GM12878 (cell line): ENCODE measurements around the gene FUS. TPM values are rescaled to one million over a fixed set of nuclear protein-coding genes. Genes with fewer than 3 reads are reported as not detected.

Experiments used
- EZH2 ChIP-seq: IDR thresholded peaks from 2 replicates; pipeline ENCODE4 v1.6.1; 2012; ENCODE audit warnings: low read depth, mild to moderate bottlenecking, control low read depth, inconsistent platforms, low read length, borderline replicate concordance; ENCODE audit not compliant: control insufficient read depth
- FOS ChIP-seq: IDR thresholded peaks from 3 replicates; pipeline ENCODE4 v1.6.1; 2011; ENCODE audit warnings: borderline replicate concordance; ENCODE audit not compliant: insufficient read length; ENCODE audit errors: extremely low read depth
- FOXM1 ChIP-seq: IDR thresholded peaks from 2 replicates; pipeline ENCODE4 v1.6.1; 2012; ENCODE audit warnings: low read depth, mild to moderate bottlenecking, inconsistent platforms, low read length, moderate library complexity
- IKZF1 ChIP-seq: fragments of 450-650 bp; conservative IDR thresholded peaks from 2 replicates; pipeline ENCODE4 v1.6.1; 2017; ENCODE audit warnings: antibody characterized with exemption, mild to moderate bottlenecking
- LARP7 ChIP-seq: fragments of 450-650 bp; IDR thresholded peaks from 2 replicates; pipeline ENCODE4 v1.6.1; 2017; ENCODE audit warnings: mild to moderate bottlenecking
- MTA3 ChIP-seq: IDR thresholded peaks from 2 replicates; pipeline ENCODE4 v1.6.1; 2012; ENCODE audit warnings: low read length, inconsistent platforms, borderline replicate concordance
- MYB ChIP-seq: fragments of 150-350 bp; IDR thresholded peaks from 2 replicates; pipeline ENCODE4 v1.6.1; 2014; ENCODE audit warnings: mild to moderate bottlenecking, low read depth, low read length, borderline replicate concordance
- NBN ChIP-seq: fragments of 450-650 bp; IDR thresholded peaks from 2 replicates; pipeline ENCODE4 v1.6.1; 2016
- NRF1 ChIP-seq: conservative IDR thresholded peaks from 2 replicates; pipeline ENCODE4 v1.6.1; 2011; ENCODE audit warnings: mild to moderate bottlenecking, low read depth, low read length, improper control_type of control experiment
- POLR2AphosphoS5 ChIP-seq: IDR thresholded peaks from 2 replicates; pipeline ENCODE4 v1.6.1; 2011; ENCODE audit warnings: mild to moderate bottlenecking, low read length, inconsistent platforms
- RB1 ChIP-seq: fragments of 450-650 bp; formaldehyde crosslinking; IDR thresholded peaks from 2 replicates; pipeline ENCODE4 v1.6.1; 2017; ENCODE audit warnings: mild to moderate bottlenecking, borderline replicate concordance
- RELA ChIP-seq: fragments of 450-650 bp; IDR thresholded peaks from 2 replicates; pipeline ENCODE4 v1.8.0; 2014; ENCODE audit warnings: borderline replicate concordance; ENCODE audit not compliant: partially characterized antibody
- RUNX3 ChIP-seq: IDR thresholded peaks from 2 replicates; pipeline ENCODE4 v1.6.1; 2012; ENCODE audit warnings: low read length, inconsistent platforms
- SMAD1 ChIP-seq: fragments of 450-650 bp; IDR thresholded peaks from 2 replicates; pipeline ENCODE4 v1.6.1; 2018; ENCODE audit warnings: mild to moderate bottlenecking, low read depth; ENCODE audit not compliant: partially characterized antibody
- SMC3 ChIP-seq: IDR thresholded peaks from 2 replicates; pipeline ENCODE4 v1.6.1; 2011; ENCODE audit warnings: low read length, improper control_type of control experiment, borderline replicate concordance
- SP1 ChIP-seq: IDR thresholded peaks from one replicate; pipeline ENCODE4 v1.6.1; 2011; ENCODE audit warnings: low read depth, low read length
- TARDBP ChIP-seq: IDR thresholded peaks from 2 replicates; pipeline ENCODE4 v1.6.1; 2016; ENCODE audit warnings: borderline replicate concordance
- WRNIP1 ChIP-seq: IDR thresholded peaks from 2 replicates; pipeline ENCODE4 v1.6.1; 2011; ENCODE audit warnings: low read depth, low read length, improper control_type of control experiment, borderline replicate concordance
- ZNF24 ChIP-seq: fragments of 450-650 bp; IDR thresholded peaks from 2 replicates; pipeline ENCODE4 v1.6.1; 2017; ENCODE audit warnings: antibody characterized with exemption, mild to moderate bottlenecking
- polyA plus RNA-seq, 11 experiments: library from polyadenylated mRNA; depleted of rRNA in 4 of 11; unstranded in 6 of 11; stranded (reverse) in 5 of 11; fragments of >200 nt; fragmentation: Nextera tagmentation in 4 of 11; fragmentation: Illumina TruSeq in 1 of 11; extraction: Ambion mirVana in 4 of 11; extraction: Trizol in 1 of 11; gene quantifications; 1 replicate in 1 of 11; 2 replicates in 10 of 11; pipeline versions ENCODE4 v1.2.1 to v1.2.3, GENCODE V29; 2011 to 2016; ENCODE audit warnings: inconsistent platforms in 2 of 11, missing spikeins in 2 of 11, low read depth in 1 of 11
- total RNA-seq, 4 experiments: library from RNA; depleted of rRNA in 3 of 4; stranded (reverse); fragments of >200 nt in 3 of 4; fragmentation: Illumina TruSeq in 1 of 4; extraction: Trizol in 1 of 4; gene quantifications; 2 replicates each; pipeline versions ENCODE4 v1.2.1 to v1.2.3, GENCODE V29; 2013 to 2021
- TF ChIP-seq, protein P1 (sequence below): fragments of 450-650 bp; IDR thresholded peaks from 2 replicates; pipeline ENCODE4 v1.6.1; 2017; ENCODE audit warnings: low read depth, mild to moderate bottlenecking, moderate library complexity
- TF ChIP-seq, protein P2 (sequence below): fragments of 450-650 bp; formaldehyde crosslinking; IDR thresholded peaks from 2 replicates; pipeline ENCODE4 v1.4.0; 2022; ENCODE audit warnings: mild to moderate bottlenecking, moderate library complexity
- TF ChIP-seq, protein P3 (sequence below): IDR thresholded peaks from 2 replicates; pipeline ENCODE4 v1.6.1; 2011; ENCODE audit warnings: borderline replicate concordance, low read depth, mild to moderate bottlenecking, moderate library complexity, low read length; ENCODE audit not compliant: insufficient read depth, poor library complexity, severe bottlenecking

The FUS gene
- total and polyA plus RNA-seq, 10 of the 15 experiments (the other 5 are each of a cell fraction or from before 2014, with no cell fraction given): 46.8 to 521 (median 347) TPM

DNA sequence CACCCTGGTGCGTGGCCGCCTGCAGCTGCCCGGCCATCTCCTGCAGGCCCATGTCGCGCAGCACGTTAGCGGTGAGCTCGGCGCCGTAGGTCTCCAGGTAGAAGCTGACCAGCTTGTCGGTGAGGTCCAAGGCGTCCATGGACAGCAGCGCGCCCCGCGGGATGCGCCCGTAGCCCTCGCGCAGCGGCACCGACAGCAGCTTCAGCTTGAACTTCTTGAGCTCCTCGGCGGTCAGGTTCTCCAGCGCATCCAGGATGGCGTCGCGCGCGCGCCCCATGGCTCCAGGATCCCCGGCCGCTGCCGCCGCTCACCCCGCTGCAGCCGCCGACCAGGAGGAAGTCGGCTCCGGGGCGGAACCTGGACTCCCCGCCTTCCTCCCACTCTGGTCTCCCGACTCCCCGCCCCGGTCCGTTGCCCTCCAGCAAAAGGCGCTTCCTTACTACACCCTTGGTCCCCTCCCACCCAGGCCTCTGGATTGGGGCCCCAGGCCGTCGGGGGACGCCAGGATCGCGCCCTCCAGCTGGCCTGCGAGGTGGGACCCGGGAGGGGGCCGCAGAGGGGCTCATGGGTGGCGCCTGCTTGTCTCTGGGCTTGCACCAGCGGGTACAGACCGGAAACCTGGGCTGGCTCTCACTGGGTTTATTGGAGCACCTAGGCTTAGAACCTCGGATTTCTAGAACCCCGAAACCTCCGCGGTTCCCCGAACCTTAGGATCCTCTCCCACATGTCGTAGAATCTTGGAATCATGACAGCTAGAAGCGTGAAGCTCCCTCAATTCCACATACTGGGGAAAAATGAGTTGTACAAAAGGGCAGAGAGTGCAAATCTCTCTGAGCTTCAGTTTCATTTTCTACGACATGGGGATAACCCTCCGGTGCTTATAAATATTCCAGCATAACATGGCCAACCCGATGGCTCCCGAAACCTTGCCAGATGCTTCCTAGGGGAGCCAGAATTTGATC lies 22.8 kb downstream of the FUS start, which contains the start of gene PYCARD (continued):
- TF ChIP-seq, protein P1, sequence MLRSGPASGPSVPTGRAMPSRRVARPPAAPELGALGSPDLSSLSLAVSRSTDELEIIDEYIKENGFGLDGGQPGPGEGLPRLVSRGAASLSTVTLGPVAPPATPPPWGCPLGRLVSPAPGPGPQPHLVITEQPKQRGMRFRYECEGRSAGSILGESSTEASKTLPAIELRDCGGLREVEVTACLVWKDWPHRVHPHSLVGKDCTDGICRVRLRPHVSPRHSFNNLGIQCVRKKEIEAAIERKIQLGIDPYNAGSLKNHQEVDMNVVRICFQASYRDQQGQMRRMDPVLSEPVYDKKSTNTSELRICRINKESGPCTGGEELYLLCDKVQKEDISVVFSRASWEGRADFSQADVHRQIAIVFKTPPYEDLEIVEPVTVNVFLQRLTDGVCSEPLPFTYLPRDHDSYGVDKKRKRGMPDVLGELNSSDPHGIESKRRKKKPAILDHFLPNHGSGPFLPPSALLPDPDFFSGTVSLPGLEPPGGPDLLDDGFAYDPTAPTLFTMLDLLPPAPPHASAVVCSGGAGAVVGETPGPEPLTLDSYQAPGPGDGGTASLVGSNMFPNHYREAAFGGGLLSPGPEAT: no peak
- TF ChIP-seq WRNIP1: no peak
- TF ChIP-seq, protein P2, sequence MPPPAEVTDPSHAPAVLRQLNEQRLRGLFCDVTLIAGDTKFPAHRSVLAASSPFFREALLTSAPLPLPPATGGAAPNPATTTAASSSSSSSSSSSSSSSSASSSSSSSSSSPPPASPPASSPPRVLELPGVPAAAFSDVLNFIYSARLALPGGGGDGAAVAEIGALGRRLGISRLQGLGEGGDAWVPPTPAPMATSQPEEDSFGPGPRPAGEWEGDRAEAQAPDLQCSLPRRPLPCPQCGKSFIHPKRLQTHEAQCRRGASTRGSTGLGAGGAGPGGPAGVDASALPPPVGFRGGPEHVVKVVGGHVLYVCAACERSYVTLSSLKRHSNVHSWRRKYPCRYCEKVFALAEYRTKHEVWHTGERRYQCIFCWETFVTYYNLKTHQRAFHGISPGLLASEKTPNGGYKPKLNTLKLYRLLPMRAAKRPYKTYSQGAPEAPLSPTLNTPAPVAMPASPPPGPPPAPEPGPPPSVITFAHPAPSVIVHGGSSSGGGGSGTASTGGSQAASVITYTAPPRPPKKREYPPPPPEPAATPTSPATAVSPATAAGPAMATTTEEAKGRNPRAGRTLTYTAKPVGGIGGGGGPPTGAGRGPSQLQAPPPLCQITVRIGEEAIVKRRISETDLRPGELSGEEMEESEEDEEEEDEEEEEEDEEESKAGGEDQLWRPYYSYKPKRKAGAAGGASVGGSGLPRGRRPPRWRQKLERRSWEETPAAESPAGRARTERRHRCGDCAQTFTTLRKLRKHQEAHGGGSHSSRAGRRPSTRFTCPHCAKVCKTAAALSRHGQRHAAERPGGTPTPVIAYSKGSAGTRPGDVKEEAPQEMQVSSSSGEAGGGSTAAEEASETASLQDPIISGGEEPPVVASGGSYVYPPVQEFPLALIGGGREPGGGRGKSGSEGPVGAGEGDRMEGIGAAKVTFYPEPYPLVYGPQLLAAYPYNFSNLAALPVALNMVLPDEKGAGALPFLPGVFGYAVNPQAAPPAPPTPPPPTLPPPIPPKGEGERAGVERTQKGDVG (CRISPR knock-in tag): no peak
- no peak; the same call in 1 of the 2 replicates for TF ChIP-seq RUNX3
- no peak for TF ChIP-seq SMC3
- TF ChIP-seq ZNF24: no peak
- no peak; the same call in 1 of the 2 replicates for TF ChIP-seq MTA3
- no peak for TF ChIP-seq RB1
- TF ChIP-seq SMAD1: no peak
- TF ChIP-seq FOXM1: no peak
- no peak for TF ChIP-seq FOS
- no peak for TF ChIP-seq TARDBP
- TF ChIP-seq NBN: no peak
- no peak for TF ChIP-seq EZH2
- TF ChIP-seq MYB: no peak
- peak; percentile 78; the same call in 1 of the 2 replicates for TF ChIP-seq IKZF1
- TF ChIP-seq RELA: no peak
- TF ChIP-seq SP1: no peak
- peak; percentile 20 for TF ChIP-seq POLR2AphosphoS5
- TF ChIP-seq LARP7: peak; percentile 61
- TF ChIP-seq, protein P3, sequence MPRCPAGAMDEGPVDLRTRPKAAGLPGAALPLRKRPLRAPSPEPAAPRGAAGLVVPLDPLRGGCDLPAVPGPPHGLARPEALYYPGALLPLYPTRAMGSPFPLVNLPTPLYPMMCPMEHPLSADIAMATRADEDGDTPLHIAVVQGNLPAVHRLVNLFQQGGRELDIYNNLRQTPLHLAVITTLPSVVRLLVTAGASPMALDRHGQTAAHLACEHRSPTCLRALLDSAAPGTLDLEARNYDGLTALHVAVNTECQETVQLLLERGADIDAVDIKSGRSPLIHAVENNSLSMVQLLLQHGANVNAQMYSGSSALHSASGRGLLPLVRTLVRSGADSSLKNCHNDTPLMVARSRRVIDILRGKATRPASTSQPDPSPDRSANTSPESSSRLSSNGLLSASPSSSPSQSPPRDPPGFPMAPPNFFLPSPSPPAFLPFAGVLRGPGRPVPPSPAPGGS: no peak
- no peak for TF ChIP-seq NRF1
